Activated effector memory CD4-positive, alpha-beta T cell treated with Interleukin-2 at 50 U/mL for 16 hours (primary cell): ENCODE results near the gene ANTXR1.

ENCODE experiments used
- DNase-seq: peaks from one replicate; pipeline ENCODE4 v3.0.0-alpha.2; 2020

ANTXR1 gene

GRCh38 chr2:69292256-69292655, 279.3 kb downstream of the ANTXR1 start:
- DNase-seq, result no peak

GRCh38 chr2:69296421-69296820, 283.4 kb downstream of the ANTXR1 start:
- no peak for DNase-seq

- no peak for DNase-seq
These were observed 284.2 kb downstream of the ANTXR1 start for GRCh38 chr2:69297216-69297615.

GRCh38 chr2:69298261-69298660, 285.3 kb downstream of the ANTXR1 start:
- DNase-seq, result no peak

- DNase-seq, result no peak
These were observed 285.9 kb downstream of the ANTXR1 start for GRCh38 chr2:69298862-69299261.
